NCI-H1417 treated with DMSO at 0.1 percent for 48 hours (cell line): ENCODE results near the gene SNX33.
"Not testable (repeated sequence)": the region's sequence is repeated elsewhere in the genome, so short reads cannot be mapped to it uniquely, and the experiment has no call there.

ENCODE experiments used
- DNase-seq: peaks from one replicate; lab custom pipeline; 2025; lab: John Stamatoyannopoulos, UW

The SNX33 gene

GRCh38 chr15:75685195-75685594, 37.5 kb downstream of the SNX33 start:
- no peak for DNase-seq

- DNase-seq, result not testable (repeated sequence)
Measured at GRCh38 chr15:75686212-75686642, 38.5 kb downstream of the SNX33 start.

GRCh38 chr15:75687486-75688277, 40.0 kb downstream of the SNX33 start:
- no peak for DNase-seq

- no peak for DNase-seq
Measured at GRCh38 chr15:75688278-75688557, 40.5 kb downstream of the SNX33 start.

GRCh38 chr15:75688831-75689230, 41.1 kb downstream of the SNX33 start:
- DNase-seq, result no peak

GRCh38 chr15:75689429-75689828, 41.7 kb downstream of the SNX33 start:
- DNase-seq, result not testable (repeated sequence)

- DNase-seq, result not testable (repeated sequence)
Measured at GRCh38 chr15:75692311-75692710, 44.6 kb downstream of the SNX33 start.

- not testable (repeated sequence) for DNase-seq
Measured at GRCh38 chr15:75693028-75693427, 45.3 kb downstream of the SNX33 start.

- DNase-seq, result no peak
Measured at GRCh38 chr15:75693501-75694240, 46.0 kb downstream of the SNX33 start.

GRCh38 chr15:75694241-75695182, 46.8 kb downstream of the SNX33 start:
- no peak for DNase-seq

GRCh38 chr15:75695220-75695619, 47.5 kb downstream of the SNX33 start:
- DNase-seq, result no peak

GRCh38 chr15:75695634-75696310, 48.1 kb downstream of the SNX33 start:
- DNase-seq, result no peak

GRCh38 chr15:75696311-75696720, 48.6 kb downstream of the SNX33 start:
- DNase-seq, result no peak

- no peak for DNase-seq
Measured at GRCh38 chr15:75696854-75697259, 49.1 kb downstream of the SNX33 start.

- no peak for DNase-seq
Measured at GRCh38 chr15:75697523-75697922, 49.8 kb downstream of the SNX33 start.

- not testable (repeated sequence) for DNase-seq
Measured at GRCh38 chr15:75697974-75698747, 50.4 kb downstream of the SNX33 start.

- DNase-seq, result not testable (repeated sequence)
Measured at GRCh38 chr15:75699517-75699916, 51.8 kb downstream of the SNX33 start.

- not testable (repeated sequence) for DNase-seq
Measured at GRCh38 chr15:75699961-75700874, 52.5 kb downstream of the SNX33 start.

GRCh38 chr15:75701071-75702003, 53.6 kb downstream of the SNX33 start:
- not testable (repeated sequence) for DNase-seq
